H9 (cell line): Measurements from ENCODE around the gene TEX2. TPM values are rescaled to one million over a fixed set of nuclear protein-coding genes. Genes with fewer than 3 reads are reported as not detected.

Source experiments
- DNase-seq: peaks from one replicate; pipeline ENCODE4 v3.0.0-alpha.2; 2017
- H2AFZ ChIP-seq: one replicate; pipeline ENCODE4 v1.6.1; 2013; ENCODE audit warnings: mild to moderate bottlenecking, low read length, control low read depth, moderate library complexity
- H2AK5ac ChIP-seq: 2 replicates; pipeline ENCODE4 v1.6.1; 2013; ENCODE audit warnings: low read length, control low read depth, mixed read lengths; ENCODE audit not compliant: insufficient read length
- H2BK120ac ChIP-seq: one replicate; pipeline ENCODE4 v1.6.1; 2013; ENCODE audit warnings: low read depth, mild to moderate bottlenecking, low read length, control low read depth, inconsistent platforms; ENCODE audit not compliant: poor library complexity, severe bottlenecking
- H2BK12ac ChIP-seq: 2 replicates; pipeline ENCODE4 v1.6.1; 2013; ENCODE audit warnings: low read length, control low read depth, mixed read lengths, low read depth; ENCODE audit not compliant: insufficient read length
- H2BK15ac ChIP-seq: 2 replicates; pipeline ENCODE4 v1.6.1; 2013; ENCODE audit warnings: low read depth, low read length, control low read depth
- H2BK20ac ChIP-seq: one replicate; pipeline ENCODE4 v1.6.1; 2013; ENCODE audit warnings: low read depth, mild to moderate bottlenecking, low read length, control low read depth, inconsistent platforms; ENCODE audit not compliant: poor library complexity, severe bottlenecking
- H2BK5ac ChIP-seq: 2 replicates; pipeline ENCODE4 v1.6.1; 2013; ENCODE audit warnings: low read length, control low read depth, mixed read lengths; ENCODE audit not compliant: insufficient read length
- H3K14ac ChIP-seq: 2 replicates; pipeline ENCODE4 v1.6.1; 2013; ENCODE audit warnings: low read length, control low read depth; ENCODE audit not compliant: insufficient read depth
- H3K18ac ChIP-seq: 2 replicates; pipeline ENCODE4 v1.6.1; 2013; ENCODE audit warnings: low read depth, mild to moderate bottlenecking, mixed read lengths, low read length, control low read depth; ENCODE audit not compliant: insufficient read length
- H3K23ac ChIP-seq: 2 replicates; pipeline ENCODE4 v1.6.1; 2013; ENCODE audit warnings: low read length, control low read depth, mixed read lengths, low read depth; ENCODE audit not compliant: insufficient read length
- H3K23me2 ChIP-seq: 2 replicates; pipeline ENCODE4 v1.6.1; 2013; ENCODE audit warnings: low read depth, mild to moderate bottlenecking, mixed read lengths, low read length, control low read depth; ENCODE audit not compliant: insufficient read length, poor library complexity, severe bottlenecking
- H3K27ac ChIP-seq: 2 replicates; pipeline ENCODE4 v1.5.1; 2013; ENCODE audit warnings: low read length, control low read depth, mixed read lengths, low read depth; ENCODE audit not compliant: insufficient read length
- H3K27me3 ChIP-seq: 2 replicates; pipeline ENCODE4 v1.6.1; 2013; ENCODE audit warnings: low read length, control low read depth, inconsistent platforms; ENCODE audit not compliant: insufficient read depth
- H3K4ac ChIP-seq: 2 replicates; pipeline ENCODE4 v1.6.1; 2013; ENCODE audit warnings: low read depth, mild to moderate bottlenecking, control low read depth, inconsistent platforms, low read length, moderate library complexity
- H3K4me1 ChIP-seq: 2 replicates; pipeline ENCODE4 v1.6.1; 2013; ENCODE audit warnings: low read length, control low read depth, inconsistent platforms; ENCODE audit not compliant: insufficient read depth
- H3K4me2 ChIP-seq: 2 replicates; pipeline ENCODE4 v1.6.1; 2013; ENCODE audit warnings: low read length, control low read depth, mixed read lengths; ENCODE audit not compliant: insufficient read length, insufficient read depth
- H3K56ac ChIP-seq: 2 replicates; pipeline ENCODE4 v1.6.1; 2013; ENCODE audit warnings: low read depth, mild to moderate bottlenecking, mixed read lengths, low read length, control low read depth; ENCODE audit not compliant: insufficient read length
- H3K79me1 ChIP-seq: 2 replicates; pipeline ENCODE4 v1.6.1; 2013; ENCODE audit warnings: low read depth, mild to moderate bottlenecking, moderate library complexity, low read length, control low read depth, inconsistent platforms; ENCODE audit not compliant: insufficient read depth, poor library complexity, severe bottlenecking
- H3K79me2 ChIP-seq: 2 replicates; pipeline ENCODE4 v1.6.1; 2013; ENCODE audit warnings: low read length, control low read depth, inconsistent platforms; ENCODE audit not compliant: insufficient read depth
- H3K9ac ChIP-seq: 2 replicates; pipeline ENCODE4 v1.6.1; 2013; ENCODE audit warnings: low read length, control low read depth, mixed read lengths; ENCODE audit not compliant: insufficient read length; ENCODE audit errors: extremely low read depth
- H3K9me3 ChIP-seq: one replicate; pipeline ENCODE4 v1.6.1; 2013; ENCODE audit warnings: low read depth, low read length, inconsistent platforms; ENCODE audit not compliant: control insufficient read depth
- H3T11ph ChIP-seq: one replicate; pipeline ENCODE4 v1.6.1; 2013; ENCODE audit warnings: mild to moderate bottlenecking, low read length, control low read depth, inconsistent platforms
- H4K20me1 ChIP-seq: one replicate; pipeline ENCODE4 v1.6.1; 2013; ENCODE audit not compliant: control insufficient read depth, insufficient read length, insufficient read depth
- H4K5ac ChIP-seq: 2 replicates; pipeline ENCODE4 v1.6.1; 2013; ENCODE audit warnings: low read depth, mild to moderate bottlenecking, mixed read lengths, low read length, control low read depth; ENCODE audit not compliant: insufficient read length
- H4K8ac ChIP-seq: replicated peaks from 2 replicates; pipeline ENCODE4 v1.6.1; 2013; ENCODE audit warnings: low read length, control low read depth, mixed read lengths, low read depth; ENCODE audit not compliant: insufficient read length
- H4K91ac ChIP-seq: 2 replicates; pipeline ENCODE4 v1.6.1; 2013; ENCODE audit warnings: low read depth, mild to moderate bottlenecking, moderate library complexity, mixed read lengths, low read length, control low read depth; ENCODE audit not compliant: insufficient read length
- H3K27ac Mint-ChIP-seq, 3 experiments: 2 replicates in 2 of 3; 3 replicates in 1 of 3; pipeline ENCODE4 v1.8.0; 2020 to 2021; ENCODE audit warnings: mixed read lengths in 3 of 3, mild to moderate bottlenecking in 1 of 3, moderate library complexity in 1 of 3
- H3K27me3 Mint-ChIP-seq: 2 replicates; pipeline ENCODE4 v1.8.0; 2021; ENCODE audit warnings: low read depth, mild to moderate bottlenecking, moderate library complexity, mixed read lengths
- H3K36me3 Mint-ChIP-seq, 3 experiments: 2 replicates in 2 of 3; 3 replicates in 1 of 3; pipeline ENCODE4 v1.8.0; 2020 to 2021; ENCODE audit warnings: low read depth in 3 of 3, mixed read lengths in 3 of 3; ENCODE audit not compliant: insufficient read depth in 1 of 3
- H3K4me1 Mint-ChIP-seq, 2 experiments: 2 replicates each; pipeline ENCODE4 v1.8.0; 2020; ENCODE audit warnings: mixed read lengths in 2 of 2
- H3K4me3 Mint-ChIP-seq, 2 experiments: 2 replicates in 1 of 2; 3 replicates in 1 of 2; pipeline ENCODE4 v1.8.0; 2020 to 2021; ENCODE audit warnings: mild to moderate bottlenecking in 2 of 2, mixed read lengths in 2 of 2, moderate library complexity in 1 of 2
- H3K9me3 Mint-ChIP-seq, 2 experiments: 2 replicates in 1 of 2; 3 replicates in 1 of 2; pipeline ENCODE4 v1.8.0; 2020; ENCODE audit warnings: mild to moderate bottlenecking in 2 of 2, mixed read lengths in 2 of 2, moderate library complexity in 1 of 2
- WGBS: extraction: QIAGEN DNeasy Blood & Tissue Kit; methylation state at CpG from one replicate; pipeline ENCODE4 v1.1.7; 2013; ENCODE audit warnings: missing lambda C conversion rate, low lambda C conversion rate, mixed read lengths; ENCODE audit not compliant: insufficient read length; ENCODE audit errors: extremely low coverage; 5-methylcytosine and 5-hydroxymethylcytosine counted together
- total RNA-seq: library from RNA; stranded (reverse); gene quantifications from 2 replicates; pipeline ENCODE4 v1.2.1, GENCODE V29; 2021
- TF ChIP-seq, protein P1 (sequence below): fragments of 200-600 bp; sonication (generic); conservative IDR thresholded peaks from 3 replicates; pipeline ENCODE4 v1.8.0; 2021; ENCODE audit warnings: antibody characterized with exemption, mild to moderate bottlenecking

Gene TEX2
- total RNA-seq, 1 experiment from 2014 or later, result 12.2 TPM

DNA sequence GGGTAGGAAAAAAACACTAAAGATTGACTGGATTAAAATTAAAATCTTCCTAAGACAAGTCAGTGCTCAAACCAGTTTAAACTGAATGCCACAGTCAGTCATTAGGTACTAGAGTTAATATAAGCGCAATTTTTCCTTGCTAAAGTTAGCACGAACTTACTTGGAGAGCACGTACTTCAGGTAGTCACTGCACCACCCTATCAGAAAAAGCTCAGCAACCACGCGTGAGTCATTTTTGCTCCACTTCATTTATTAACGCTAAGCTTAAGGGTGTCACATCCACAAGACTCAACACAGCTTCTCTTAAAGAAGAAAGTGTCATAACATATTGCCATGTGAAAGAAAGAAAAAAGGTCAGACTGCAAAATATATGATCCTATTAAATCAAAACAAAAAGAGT lies 53.1 kb downstream of the TEX2 start:
- no peaks in the 10 kb centered on the region for H4K20me1 ChIP-seq
- peaks cover 2 to 22% (median 13%) of the 10 kb centered on the region in 3 experiments for H3K36me3 Mint-ChIP-seq
- H2BK15ac ChIP-seq, result no peak overlapping the region
- 0 out of 7 replicates have a peak overlapping the region, but pooled peaks of 1 of the 3 experiments have one; percentile 45 for H3K27ac Mint-ChIP-seq
- H3K23me2 ChIP-seq, result no peaks in the 10 kb centered on the region
- H4K5ac ChIP-seq, result no peak overlapping the region
- no CpG with 5 or more reads among the region's 6 CpGs for WGBS
- no peaks in the 10 kb centered on the region for H3K27me3 ChIP-seq
- H2BK5ac ChIP-seq, result no peak overlapping the region
- no peaks in the 10 kb centered on the region for H3K9me3 Mint-ChIP-seq
- H3K4ac ChIP-seq, result no peak overlapping the region
- TF ChIP-seq, protein P1, sequence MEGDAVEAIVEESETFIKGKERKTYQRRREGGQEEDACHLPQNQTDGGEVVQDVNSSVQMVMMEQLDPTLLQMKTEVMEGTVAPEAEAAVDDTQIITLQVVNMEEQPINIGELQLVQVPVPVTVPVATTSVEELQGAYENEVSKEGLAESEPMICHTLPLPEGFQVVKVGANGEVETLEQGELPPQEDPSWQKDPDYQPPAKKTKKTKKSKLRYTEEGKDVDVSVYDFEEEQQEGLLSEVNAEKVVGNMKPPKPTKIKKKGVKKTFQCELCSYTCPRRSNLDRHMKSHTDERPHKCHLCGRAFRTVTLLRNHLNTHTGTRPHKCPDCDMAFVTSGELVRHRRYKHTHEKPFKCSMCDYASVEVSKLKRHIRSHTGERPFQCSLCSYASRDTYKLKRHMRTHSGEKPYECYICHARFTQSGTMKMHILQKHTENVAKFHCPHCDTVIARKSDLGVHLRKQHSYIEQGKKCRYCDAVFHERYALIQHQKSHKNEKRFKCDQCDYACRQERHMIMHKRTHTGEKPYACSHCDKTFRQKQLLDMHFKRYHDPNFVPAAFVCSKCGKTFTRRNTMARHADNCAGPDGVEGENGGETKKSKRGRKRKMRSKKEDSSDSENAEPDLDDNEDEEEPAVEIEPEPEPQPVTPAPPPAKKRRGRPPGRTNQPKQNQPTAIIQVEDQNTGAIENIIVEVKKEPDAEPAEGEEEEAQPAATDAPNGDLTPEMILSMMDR, result no peak
- no peak overlapping the region for H3T11ph ChIP-seq
- H3K18ac ChIP-seq, result no peak overlapping the region
- no peak overlapping the region for H2BK120ac ChIP-seq
- peaks cover 1% of the 10 kb centered on the region for H3K79me1 ChIP-seq
- H3K9me3 ChIP-seq, result no peaks in the 10 kb centered on the region
- DNase-seq, result peak; percentile 19
- H3K27ac ChIP-seq, result no peak overlapping the region
- no peak overlapping the region for H4K8ac ChIP-seq
- no peak overlapping the region for H3K56ac ChIP-seq
- no peak overlapping the region for H2AFZ ChIP-seq
- H3K79me2 ChIP-seq, result no peaks in the 10 kb centered on the region
- H3K9ac ChIP-seq, result no peak overlapping the region
- H2BK12ac ChIP-seq, result no peak overlapping the region
- H4K91ac ChIP-seq, result no peak overlapping the region
- H3K4me2 ChIP-seq, result no peak overlapping the region
- H3K14ac ChIP-seq, result no peak overlapping the region
- H3K27me3 Mint-ChIP-seq, result no peaks in the 10 kb centered on the region
- H3K4me1 ChIP-seq, result no peaks in the 10 kb centered on the region; the same call in 1 of the 2 replicates
- H2BK20ac ChIP-seq, result no peak overlapping the region
- H2AK5ac ChIP-seq, result no peak overlapping the region
- no peak overlapping the region for H3K4me3 Mint-ChIP-seq
- no peak overlapping the region for H3K23ac ChIP-seq
- H3K4me1 Mint-ChIP-seq, result peaks cover 22 to 23% of the 10 kb centered on the region in 2 experiments
